ENCODE results near the gene TLL2.

DNA sequence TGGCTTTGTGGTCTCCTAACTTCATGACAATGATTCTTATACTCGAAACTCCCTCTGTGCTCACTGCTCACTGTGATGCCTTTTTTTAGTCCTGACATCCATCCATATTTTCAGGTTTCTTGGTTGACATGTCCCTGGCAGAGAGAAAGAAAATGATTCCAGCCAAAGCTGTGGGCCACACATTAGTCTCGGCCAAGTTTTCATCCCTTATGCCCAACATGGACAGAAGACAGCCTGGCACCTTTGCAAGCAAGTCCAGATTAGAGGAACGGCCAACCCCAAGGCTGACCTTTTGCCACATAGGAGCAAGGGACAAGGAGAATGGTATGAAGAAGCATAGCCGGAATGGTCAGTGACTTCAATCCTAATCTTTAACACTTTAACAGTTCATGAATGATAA lies 146.3 kb downstream of the TLL2 start:
- TF ChIP-seq, protein P1, sequence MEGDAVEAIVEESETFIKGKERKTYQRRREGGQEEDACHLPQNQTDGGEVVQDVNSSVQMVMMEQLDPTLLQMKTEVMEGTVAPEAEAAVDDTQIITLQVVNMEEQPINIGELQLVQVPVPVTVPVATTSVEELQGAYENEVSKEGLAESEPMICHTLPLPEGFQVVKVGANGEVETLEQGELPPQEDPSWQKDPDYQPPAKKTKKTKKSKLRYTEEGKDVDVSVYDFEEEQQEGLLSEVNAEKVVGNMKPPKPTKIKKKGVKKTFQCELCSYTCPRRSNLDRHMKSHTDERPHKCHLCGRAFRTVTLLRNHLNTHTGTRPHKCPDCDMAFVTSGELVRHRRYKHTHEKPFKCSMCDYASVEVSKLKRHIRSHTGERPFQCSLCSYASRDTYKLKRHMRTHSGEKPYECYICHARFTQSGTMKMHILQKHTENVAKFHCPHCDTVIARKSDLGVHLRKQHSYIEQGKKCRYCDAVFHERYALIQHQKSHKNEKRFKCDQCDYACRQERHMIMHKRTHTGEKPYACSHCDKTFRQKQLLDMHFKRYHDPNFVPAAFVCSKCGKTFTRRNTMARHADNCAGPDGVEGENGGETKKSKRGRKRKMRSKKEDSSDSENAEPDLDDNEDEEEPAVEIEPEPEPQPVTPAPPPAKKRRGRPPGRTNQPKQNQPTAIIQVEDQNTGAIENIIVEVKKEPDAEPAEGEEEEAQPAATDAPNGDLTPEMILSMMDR (IDR thresholded peaks at IDR 0.05) = no peak
- no peak for TF ChIP-seq RCOR1 (IDR thresholded peaks at IDR 0.05; ENCODE audit: low read depth, low read length)
- TF ChIP-seq, protein P2, sequence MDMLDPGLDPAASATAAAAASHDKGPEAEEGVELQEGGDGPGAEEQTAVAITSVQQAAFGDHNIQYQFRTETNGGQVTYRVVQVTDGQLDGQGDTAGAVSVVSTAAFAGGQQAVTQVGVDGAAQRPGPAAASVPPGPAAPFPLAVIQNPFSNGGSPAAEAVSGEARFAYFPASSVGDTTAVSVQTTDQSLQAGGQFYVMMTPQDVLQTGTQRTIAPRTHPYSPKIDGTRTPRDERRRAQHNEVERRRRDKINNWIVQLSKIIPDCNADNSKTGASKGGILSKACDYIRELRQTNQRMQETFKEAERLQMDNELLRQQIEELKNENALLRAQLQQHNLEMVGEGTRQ (IDR thresholded peaks at IDR 0.05) = no peak
- no peak for TF ChIP-seq POLR2A (IDR thresholded peaks at IDR 0.05; ENCODE audit: low read length)
- no peak for TF ChIP-seq NFE2L2 (conservative IDR thresholded peaks at IDR 0.05; ENCODE audit: low read length)
- TF ChIP-seq MAFK (IDR thresholded peaks at IDR 0.05; ENCODE audit: partially characterized antibody) = no peak
- TF ChIP-seq CEBPB (IDR thresholded peaks at IDR 0.05) = no peak
- TF ChIP-seq KDM5A (IDR thresholded peaks at IDR 0.05) = no peak
- no peak for TF ChIP-seq NR3C1 (IDR thresholded peaks at IDR 0.05)
- no peak for TF ChIP-seq MYC (IDR thresholded peaks at IDR 0.05; ENCODE audit: borderline replicate concordance, low read length)
- TF ChIP-seq, protein P3, sequence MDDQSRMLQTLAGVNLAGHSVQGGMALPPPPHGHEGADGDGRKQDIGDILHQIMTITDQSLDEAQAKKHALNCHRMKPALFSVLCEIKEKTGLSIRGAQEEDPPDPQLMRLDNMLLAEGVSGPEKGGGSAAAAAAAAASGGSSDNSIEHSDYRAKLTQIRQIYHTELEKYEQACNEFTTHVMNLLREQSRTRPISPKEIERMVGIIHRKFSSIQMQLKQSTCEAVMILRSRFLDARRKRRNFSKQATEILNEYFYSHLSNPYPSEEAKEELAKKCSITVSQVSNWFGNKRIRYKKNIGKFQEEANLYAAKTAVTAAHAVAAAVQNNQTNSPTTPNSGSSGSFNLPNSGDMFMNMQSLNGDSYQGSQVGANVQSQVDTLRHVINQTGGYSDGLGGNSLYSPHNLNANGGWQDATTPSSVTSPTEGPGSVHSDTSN (IDR thresholded peaks at IDR 0.05) = no peak
- no peak for TF ChIP-seq EP300 (IDR thresholded peaks at IDR 0.05)
- TF ChIP-seq, protein P4, sequence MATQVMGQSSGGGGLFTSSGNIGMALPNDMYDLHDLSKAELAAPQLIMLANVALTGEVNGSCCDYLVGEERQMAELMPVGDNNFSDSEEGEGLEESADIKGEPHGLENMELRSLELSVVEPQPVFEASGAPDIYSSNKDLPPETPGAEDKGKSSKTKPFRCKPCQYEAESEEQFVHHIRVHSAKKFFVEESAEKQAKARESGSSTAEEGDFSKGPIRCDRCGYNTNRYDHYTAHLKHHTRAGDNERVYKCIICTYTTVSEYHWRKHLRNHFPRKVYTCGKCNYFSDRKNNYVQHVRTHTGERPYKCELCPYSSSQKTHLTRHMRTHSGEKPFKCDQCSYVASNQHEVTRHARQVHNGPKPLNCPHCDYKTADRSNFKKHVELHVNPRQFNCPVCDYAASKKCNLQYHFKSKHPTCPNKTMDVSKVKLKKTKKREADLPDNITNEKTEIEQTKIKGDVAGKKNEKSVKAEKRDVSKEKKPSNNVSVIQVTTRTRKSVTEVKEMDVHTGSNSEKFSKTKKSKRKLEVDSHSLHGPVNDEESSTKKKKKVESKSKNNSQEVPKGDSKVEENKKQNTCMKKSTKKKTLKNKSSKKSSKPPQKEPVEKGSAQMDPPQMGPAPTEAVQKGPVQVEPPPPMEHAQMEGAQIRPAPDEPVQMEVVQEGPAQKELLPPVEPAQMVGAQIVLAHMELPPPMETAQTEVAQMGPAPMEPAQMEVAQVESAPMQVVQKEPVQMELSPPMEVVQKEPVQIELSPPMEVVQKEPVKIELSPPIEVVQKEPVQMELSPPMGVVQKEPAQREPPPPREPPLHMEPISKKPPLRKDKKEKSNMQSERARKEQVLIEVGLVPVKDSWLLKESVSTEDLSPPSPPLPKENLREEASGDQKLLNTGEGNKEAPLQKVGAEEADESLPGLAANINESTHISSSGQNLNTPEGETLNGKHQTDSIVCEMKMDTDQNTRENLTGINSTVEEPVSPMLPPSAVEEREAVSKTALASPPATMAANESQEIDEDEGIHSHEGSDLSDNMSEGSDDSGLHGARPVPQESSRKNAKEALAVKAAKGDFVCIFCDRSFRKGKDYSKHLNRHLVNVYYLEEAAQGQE (IDR thresholded peaks at IDR 0.05) = no peak
